Lung (tissue), 12 donors: ENCODE measurements around the gene CRTC1. TPM values are rescaled to one million over a fixed set of nuclear protein-coding genes. Genes with fewer than 3 reads are reported as not detected.

ENCODE experiments used
- ATAC-seq: fragments of 200-7000 bp; cut with Tn5 transposase; one replicate; pipeline ENCODE4 v1.9.1; 2020; ENCODE audit warnings: moderate number of reproducible peaks; ENCODE audit not compliant: insufficient read depth, low FRiP score
- DNase-seq, 3 donors: peaks; one replicate each; pipeline ENCODE4 v3.0.0-alpha.2; 2013 to 2017
- H3K27ac ChIP-seq, 2 donors: one replicate each; pipeline ENCODE4 v1.5.1; 2013; ENCODE audit warnings: mild to moderate bottlenecking in 2 of 2, moderate library complexity in 2 of 2, control low read depth in 1 of 2, inconsistent platforms in 1 of 2, low read depth in 1 of 2, low read length in 1 of 2
- H3K27me3 ChIP-seq, 3 donors: one replicate each; pipeline ENCODE4 v1.5.1; 2013; ENCODE audit warnings: low read length in 2 of 3; ENCODE audit not compliant: control insufficient read depth in 3 of 3, insufficient read depth in 3 of 3
- H3K36me3 ChIP-seq, 4 donors: one replicate each; pipeline ENCODE4 v1.5.1; 2013; ENCODE audit warnings: low read length in 4 of 4, mild to moderate bottlenecking in 1 of 4, moderate library complexity in 1 of 4; ENCODE audit not compliant: control insufficient read depth in 4 of 4, insufficient read depth in 4 of 4
- H3K4me1 ChIP-seq, 5 donors: one replicate each; pipeline ENCODE4 v1.5.1; 2013; ENCODE audit warnings: low read length in 5 of 5, mild to moderate bottlenecking in 2 of 5, moderate library complexity in 1 of 5; ENCODE audit not compliant: control insufficient read depth in 5 of 5, insufficient read depth in 5 of 5
- H3K4me3 ChIP-seq: one replicate; pipeline ENCODE4 v1.5.1; 2013; ENCODE audit warnings: mild to moderate bottlenecking, control low read depth, moderate library complexity
- H3K9ac ChIP-seq, 2 donors: one replicate each; pipeline ENCODE4 v1.5.1; 2013; ENCODE audit warnings: low read length in 2 of 2, control low read depth in 1 of 2; ENCODE audit not compliant: insufficient read depth in 1 of 2
- H3K9me3 ChIP-seq, 4 donors: one replicate each; pipeline ENCODE4 v1.5.1; 2013; ENCODE audit warnings: low read length in 3 of 4, mild to moderate bottlenecking in 1 of 4, moderate library complexity in 1 of 4; ENCODE audit not compliant: control insufficient read depth in 4 of 4, insufficient read depth in 3 of 4
- WGBS, 2 donors: extraction: QIAGEN DNeasy Blood & Tissue Kit; methylation state at CpG; one replicate each; pipeline ENCODE4 v1.1.7; 2013; 5-methylcytosine and 5-hydroxymethylcytosine counted together
- polyA plus RNA-seq, 2 donors: library from polyadenylated mRNA; stranded (reverse); fragments of 200-250 nt; gene quantifications; one replicate each; pipeline ENCODE4 v1.2.1, GENCODE V29; 2013
- total RNA-seq, 2 donors: library from RNA; depleted of rRNA in 1 of 2; stranded (reverse); fragments of >200 nt in 1 of 2; gene quantifications; one replicate each; pipeline ENCODE4 v1.2.1, GENCODE V29; 2014 to 2021
- TF ChIP-seq, protein P1 (sequence below): IDR thresholded peaks from 2 replicates; pipeline ENCODE4 v1.5.1; 2012; ENCODE audit warnings: mild to moderate bottlenecking; ENCODE audit errors: control extremely low read depth, extremely low read depth
- donor health status: control.
- donor health status: control.
- donor health status: Bipolar disorder and iron deficiency.
- donor health status: healthy.
- donor health status: DM: yes; HTN: yes; CAD: no.

Gene CRTC1
- total and polyA plus RNA-seq, 4 donors, result 4.2 to 16.0 (median 7.3) TPM

DNA sequence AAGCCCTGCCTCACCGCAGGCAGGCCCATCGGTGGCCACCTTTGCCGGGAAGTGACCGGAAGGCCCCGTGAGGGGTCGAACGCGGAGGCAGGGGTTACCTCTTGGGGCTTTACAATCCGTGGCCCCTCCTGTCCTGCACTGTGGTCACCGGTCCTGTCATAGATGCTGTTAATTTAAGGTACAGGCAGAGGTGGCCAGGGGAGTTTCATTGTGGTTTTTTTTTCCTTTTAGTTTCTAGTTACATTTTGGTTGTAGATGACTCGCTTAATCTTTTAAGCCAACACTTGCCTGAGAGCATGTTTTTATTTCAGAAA is 94.6 kb downstream of the CRTC1 start:
- H3K4me1 ChIP-seq, result peaks cover 0 to 6% (median 0%) of the 10 kb centered on the region in 5 donors
- no peak overlapping the region for H3K4me3 ChIP-seq
- no peak overlapping the region for H3K9ac ChIP-seq
- WGBS, 2 donors, result 49 to 81% methylated on average over 11 of the region's 11 CpGs
- ATAC-seq (no peak), DNase-seq (no peak)
- H3K27ac ChIP-seq, result no peak overlapping the region
- TF ChIP-seq, protein P1, sequence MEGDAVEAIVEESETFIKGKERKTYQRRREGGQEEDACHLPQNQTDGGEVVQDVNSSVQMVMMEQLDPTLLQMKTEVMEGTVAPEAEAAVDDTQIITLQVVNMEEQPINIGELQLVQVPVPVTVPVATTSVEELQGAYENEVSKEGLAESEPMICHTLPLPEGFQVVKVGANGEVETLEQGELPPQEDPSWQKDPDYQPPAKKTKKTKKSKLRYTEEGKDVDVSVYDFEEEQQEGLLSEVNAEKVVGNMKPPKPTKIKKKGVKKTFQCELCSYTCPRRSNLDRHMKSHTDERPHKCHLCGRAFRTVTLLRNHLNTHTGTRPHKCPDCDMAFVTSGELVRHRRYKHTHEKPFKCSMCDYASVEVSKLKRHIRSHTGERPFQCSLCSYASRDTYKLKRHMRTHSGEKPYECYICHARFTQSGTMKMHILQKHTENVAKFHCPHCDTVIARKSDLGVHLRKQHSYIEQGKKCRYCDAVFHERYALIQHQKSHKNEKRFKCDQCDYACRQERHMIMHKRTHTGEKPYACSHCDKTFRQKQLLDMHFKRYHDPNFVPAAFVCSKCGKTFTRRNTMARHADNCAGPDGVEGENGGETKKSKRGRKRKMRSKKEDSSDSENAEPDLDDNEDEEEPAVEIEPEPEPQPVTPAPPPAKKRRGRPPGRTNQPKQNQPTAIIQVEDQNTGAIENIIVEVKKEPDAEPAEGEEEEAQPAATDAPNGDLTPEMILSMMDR, result no peak
- peaks cover 0 to 3% (median 0%) of the 10 kb centered on the region in 4 donors for H3K36me3 ChIP-seq
- peaks cover 0 to 10% (median 8%) of the 10 kb centered on the region in 3 donors for H3K27me3 ChIP-seq
- no peaks in the 10 kb centered on the region for H3K9me3 ChIP-seq

GRCh38 chr19:18778826-18779495 is 95.5 kb downstream of the CRTC1 start:
- TF ChIP-seq, protein P1, result no peak
- WGBS, 2 donors, result 81 to 92% methylated on average over 14 of the region's 14 CpGs
- no peak for DNase-seq

DNA sequence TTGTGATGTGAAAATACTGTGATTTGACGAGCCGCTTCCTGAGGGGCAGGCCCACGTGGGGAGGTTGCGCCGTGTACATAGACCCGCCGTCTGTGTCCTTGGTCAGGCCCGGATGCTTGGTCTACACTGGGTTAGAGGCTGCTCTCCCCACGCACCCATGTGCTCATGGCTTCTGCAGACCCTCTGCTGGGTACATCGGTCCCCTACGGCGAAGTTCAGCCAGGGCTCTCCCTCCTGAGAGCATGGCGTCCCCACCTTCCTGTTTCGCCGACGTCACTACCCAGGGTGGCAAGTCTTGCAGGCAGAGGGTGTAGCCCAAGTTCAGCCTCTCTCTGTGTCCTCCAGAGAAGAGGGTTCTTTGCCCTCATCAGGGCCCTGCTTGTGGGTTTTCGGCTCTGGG is 96.6 kb downstream of the CRTC1 start:
- DNase-seq, result no peak
- peaks cover 0 to 6% (median 0%) of the 10 kb centered on the region in 5 donors for H3K4me1 ChIP-seq
- H3K9me3 ChIP-seq, result no peaks in the 10 kb centered on the region
- ATAC-seq, result no peak
- 86 to 89% methylated on average over 17 of the region's 17 CpGs for WGBS, 2 donors
- TF ChIP-seq, protein P1, result no peak
- H3K36me3 ChIP-seq, result peaks cover 0 to 3% (median 0%) of the 10 kb centered on the region in 4 donors
- H3K27ac ChIP-seq, result no peak overlapping the region
- no peak overlapping the region for H3K4me3 ChIP-seq
- no peak overlapping the region for H3K9ac ChIP-seq
- peaks cover 0 to 10% (median 8%) of the 10 kb centered on the region in 3 donors for H3K27me3 ChIP-seq

More at GRCh38 chr19:18778826-18779495, 95.5 kb downstream of the CRTC1 start:
- H3K9ac ChIP-seq, result no peak overlapping the region
- no peak overlapping the region for H3K4me3 ChIP-seq
- no peak for ATAC-seq
- H3K36me3 ChIP-seq, result peaks cover 0 to 3% (median 0%) of the 10 kb centered on the region in 4 donors
- no peaks in the 10 kb centered on the region for H3K9me3 ChIP-seq
- no peak overlapping the region for H3K27ac ChIP-seq
- peaks cover 0 to 10% (median 8%) of the 10 kb centered on the region in 3 donors for H3K27me3 ChIP-seq
- H3K4me1 ChIP-seq, result peaks cover 0 to 6% (median 0%) of the 10 kb centered on the region in 5 donors

GRCh38 chr19:18780631-18781030 is 97.2 kb downstream of the CRTC1 start:
- WGBS, 2 donors, result 82 to 85% methylated on average over 10 of the region's 10 CpGs
- Histone ChIP-seq H3K9me3 (no peaks in the 10 kb centered on the region), H3K36me3 (peaks cover 0 to 2% (median 0%) of the 10 kb centered on the region in 4 donors), H3K27me3 (peaks cover 0 to 15% (median 11%) of the 10 kb centered on the region in 3 donors), H3K9ac (no peak overlapping the region), H3K27ac (no peak overlapping the region), H3K4me1 (peaks cover 0 to 9% (median 0%) of the 10 kb centered on the region in 5 donors), H3K4me3 (no peak overlapping the region)
- ATAC-seq (no peak), DNase-seq (no peak)
- TF ChIP-seq, protein P1, result no peak
